ENCODE measurements around the gene TXNDC2.

The TXNDC2 gene

DNA sequence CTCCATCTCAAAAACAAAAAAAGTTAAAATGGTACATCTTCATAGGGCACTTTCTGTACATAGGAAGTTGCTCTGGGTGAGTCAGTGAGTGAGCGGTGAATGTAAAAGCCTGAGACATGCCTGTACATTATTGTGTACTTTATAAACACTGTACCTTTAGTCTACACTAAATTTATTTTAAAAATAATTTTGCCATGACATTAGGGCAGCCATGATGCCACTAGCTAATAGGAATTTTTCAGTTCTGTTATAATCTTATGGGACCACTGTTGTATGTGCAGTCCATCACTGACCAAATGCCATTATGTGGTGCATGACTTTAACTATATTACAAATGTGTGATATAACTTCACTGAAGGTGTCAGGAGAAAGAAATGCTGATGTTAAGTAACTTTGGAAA lies 11.0 kb upstream of the TXNDC2 start:
- no peak overlapping the region for H3K4me3 ChIP-seq (replicated peaks; ENCODE audit: low read depth, low read length)
- TF ChIP-seq, protein P1, sequence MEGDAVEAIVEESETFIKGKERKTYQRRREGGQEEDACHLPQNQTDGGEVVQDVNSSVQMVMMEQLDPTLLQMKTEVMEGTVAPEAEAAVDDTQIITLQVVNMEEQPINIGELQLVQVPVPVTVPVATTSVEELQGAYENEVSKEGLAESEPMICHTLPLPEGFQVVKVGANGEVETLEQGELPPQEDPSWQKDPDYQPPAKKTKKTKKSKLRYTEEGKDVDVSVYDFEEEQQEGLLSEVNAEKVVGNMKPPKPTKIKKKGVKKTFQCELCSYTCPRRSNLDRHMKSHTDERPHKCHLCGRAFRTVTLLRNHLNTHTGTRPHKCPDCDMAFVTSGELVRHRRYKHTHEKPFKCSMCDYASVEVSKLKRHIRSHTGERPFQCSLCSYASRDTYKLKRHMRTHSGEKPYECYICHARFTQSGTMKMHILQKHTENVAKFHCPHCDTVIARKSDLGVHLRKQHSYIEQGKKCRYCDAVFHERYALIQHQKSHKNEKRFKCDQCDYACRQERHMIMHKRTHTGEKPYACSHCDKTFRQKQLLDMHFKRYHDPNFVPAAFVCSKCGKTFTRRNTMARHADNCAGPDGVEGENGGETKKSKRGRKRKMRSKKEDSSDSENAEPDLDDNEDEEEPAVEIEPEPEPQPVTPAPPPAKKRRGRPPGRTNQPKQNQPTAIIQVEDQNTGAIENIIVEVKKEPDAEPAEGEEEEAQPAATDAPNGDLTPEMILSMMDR (IDR thresholded peaks at IDR 0.05; ENCODE audit: low read length, missing control alignments), result no peak
- no peak for DNase-seq (ENCODE audit: low read depth)

DNA sequence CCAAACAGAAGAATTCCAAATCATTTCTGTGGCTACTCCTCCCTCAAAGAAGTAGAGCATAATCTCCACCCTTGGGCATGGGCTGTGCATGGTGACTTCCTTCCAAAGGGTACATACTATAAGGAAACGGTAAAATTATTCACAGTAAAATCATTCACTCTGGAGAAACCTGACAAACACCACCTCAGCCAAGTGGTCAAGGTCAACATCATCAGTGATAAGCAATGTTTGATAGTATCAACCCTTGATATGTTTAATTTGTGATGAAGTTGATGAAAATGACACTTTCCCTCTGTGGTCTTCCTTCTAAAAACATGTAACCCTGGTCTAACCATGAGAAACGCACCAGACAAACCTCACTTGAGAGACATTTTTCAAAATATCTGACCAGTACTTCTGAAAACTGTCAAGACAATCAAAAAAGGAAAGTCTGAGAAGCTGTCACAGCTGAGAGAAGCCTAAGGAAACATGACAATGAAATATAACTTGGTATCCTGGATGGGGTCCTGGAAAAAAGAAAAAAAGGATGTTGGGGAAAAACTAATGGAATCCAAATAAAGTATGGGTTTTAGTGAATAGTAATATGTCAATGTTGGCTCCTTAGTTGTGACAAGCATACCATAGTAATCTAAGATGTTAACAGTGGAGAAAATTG lies 9.4 kb upstream of the TXNDC2 start:
- no peak for DNase-seq (ENCODE audit: low read depth)
- peak overlapping the region; percentile 38 for H3K4me3 ChIP-seq (replicated peaks; ENCODE audit: low read depth, low read length)
- TF ChIP-seq, protein P1 (IDR thresholded peaks at IDR 0.05; ENCODE audit: low read length, missing control alignments), result no peak

GRCh38 chr18:9876867-9877654 lies 8.7 kb upstream of the TXNDC2 start:
- H3K4me3 ChIP-seq (replicated peaks; ENCODE audit: low read depth, low read length), result peak overlapping the region; percentile 38
- peak; percentile 99 for DNase-seq (ENCODE audit: low read depth)
- TF ChIP-seq, protein P1 (IDR thresholded peaks at IDR 0.05; ENCODE audit: low read length, missing control alignments), result no peak

DNA sequence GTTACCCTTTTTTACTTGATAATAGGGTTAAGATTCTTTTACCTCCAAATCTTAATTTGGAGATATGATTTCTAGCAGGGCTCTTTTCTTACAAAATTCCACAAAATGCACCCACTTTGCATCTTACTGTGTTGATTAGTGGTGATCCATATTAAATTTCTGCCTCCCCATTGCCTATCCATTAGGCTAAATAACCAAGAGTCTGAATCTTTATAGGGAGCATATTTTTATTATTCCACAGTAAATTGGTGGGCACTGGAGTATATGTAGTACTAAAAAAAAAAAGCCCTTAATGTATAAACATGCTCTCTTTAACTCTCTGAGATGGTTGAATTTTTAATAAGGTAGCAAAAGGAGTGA lies 8.1 kb upstream of the TXNDC2 start:
- DNase-seq (ENCODE audit: low read depth), result no peak
- H3K4me3 ChIP-seq (replicated peaks; ENCODE audit: low read depth, low read length), result peak overlapping the region; percentile 38
- TF ChIP-seq, protein P1 (IDR thresholded peaks at IDR 0.05; ENCODE audit: low read length, missing control alignments), result no peak

DNA sequence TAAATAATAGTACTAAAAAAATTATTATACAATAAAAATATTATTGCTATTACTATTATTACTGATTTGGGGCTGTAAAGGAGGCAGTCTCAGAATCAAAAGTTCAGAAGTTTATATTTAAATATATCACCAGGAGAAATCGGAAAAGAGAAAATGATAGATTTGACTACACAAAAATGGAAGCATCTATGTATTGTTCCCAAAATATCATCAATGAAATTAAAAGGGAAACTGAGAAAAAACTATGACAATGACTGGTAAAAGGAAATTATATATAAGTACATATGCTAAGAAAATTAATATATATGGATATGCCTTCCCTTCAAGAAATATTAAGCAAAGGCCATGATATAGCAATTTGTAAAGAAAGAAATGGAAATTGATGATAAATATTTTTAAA lies 7.7 kb upstream of the TXNDC2 start:
- H3K4me3 ChIP-seq (replicated peaks; ENCODE audit: low read depth, low read length), result no peak overlapping the region
- DNase-seq (ENCODE audit: low read depth), result no peak
- TF ChIP-seq, protein P1 (IDR thresholded peaks at IDR 0.05; ENCODE audit: low read length, missing control alignments), result no peak

GRCh38 chr18:9878783-9879242 lies 7.0 kb upstream of the TXNDC2 start:
- TF ChIP-seq, protein P1 (IDR thresholded peaks at IDR 0.05; ENCODE audit: low read length, missing control alignments), result no peak
- no peak overlapping the region for H3K4me3 ChIP-seq (replicated peaks; ENCODE audit: low read depth, low read length)
- no peak for DNase-seq (ENCODE audit: low read depth)

Measured in fibroblast of pulmonary artery (primary cell).